PC-3 (cell line): ENCODE measurements around the gene GKN1.

ENCODE experiments used
- EZH2 ChIP-seq: fragments of 300-600 bp; sonication (generic); IDR thresholded peaks from one replicate; pipeline ENCODE4 v1.6.1; 2017; ENCODE audit warnings: antibody characterized with exemption, mild to moderate bottlenecking, low read length; ENCODE audit not compliant: unreplicated experiment
- EZH2phosphoT487 ChIP-seq: fragments of 300-600 bp; sonication (generic); IDR thresholded peaks from 2 replicates; pipeline ENCODE4 v1.6.1; 2018; ENCODE audit warnings: mild to moderate bottlenecking, antibody characterized with exemption, low read length, borderline replicate concordance
- TF ChIP-seq, protein P1 (sequence below): fragments of 300-600 bp; sonication (generic); conservative IDR thresholded peaks from 2 replicates; pipeline ENCODE4 v1.5.1; 2017; ENCODE audit warnings: antibody characterized with exemption, low read depth, mild to moderate bottlenecking, low read length

- TF ChIP-seq EZH2 = no peak
- TF ChIP-seq, protein P1, sequence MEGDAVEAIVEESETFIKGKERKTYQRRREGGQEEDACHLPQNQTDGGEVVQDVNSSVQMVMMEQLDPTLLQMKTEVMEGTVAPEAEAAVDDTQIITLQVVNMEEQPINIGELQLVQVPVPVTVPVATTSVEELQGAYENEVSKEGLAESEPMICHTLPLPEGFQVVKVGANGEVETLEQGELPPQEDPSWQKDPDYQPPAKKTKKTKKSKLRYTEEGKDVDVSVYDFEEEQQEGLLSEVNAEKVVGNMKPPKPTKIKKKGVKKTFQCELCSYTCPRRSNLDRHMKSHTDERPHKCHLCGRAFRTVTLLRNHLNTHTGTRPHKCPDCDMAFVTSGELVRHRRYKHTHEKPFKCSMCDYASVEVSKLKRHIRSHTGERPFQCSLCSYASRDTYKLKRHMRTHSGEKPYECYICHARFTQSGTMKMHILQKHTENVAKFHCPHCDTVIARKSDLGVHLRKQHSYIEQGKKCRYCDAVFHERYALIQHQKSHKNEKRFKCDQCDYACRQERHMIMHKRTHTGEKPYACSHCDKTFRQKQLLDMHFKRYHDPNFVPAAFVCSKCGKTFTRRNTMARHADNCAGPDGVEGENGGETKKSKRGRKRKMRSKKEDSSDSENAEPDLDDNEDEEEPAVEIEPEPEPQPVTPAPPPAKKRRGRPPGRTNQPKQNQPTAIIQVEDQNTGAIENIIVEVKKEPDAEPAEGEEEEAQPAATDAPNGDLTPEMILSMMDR = no peak
- no peak for TF ChIP-seq EZH2phosphoT487
Observed at GRCh38 chr2:68971591-68972231, 2.7 kb upstream of the GKN1 start.
